Upper lobe of left lung (tissue), 4 donors: Measurements from ENCODE around the gene HPD.

ENCODE experiments used
- EP300 ChIP-seq, 4 donors: sonication (generic); formaldehyde crosslinking; IDR thresholded peaks; one replicate each; pipeline ENCODE4 v1.5.1; 2017; ENCODE audit warnings: antibody characterized with exemption in 4 of 4, control low read depth in 2 of 4
- POLR2A ChIP-seq, 4 donors: fragments of 450-650 bp; IDR thresholded peaks; one replicate each; pipeline ENCODE4 v1.5.1; 2016 to 2017; ENCODE audit warnings: antibody characterized with exemption in 4 of 4, mild to moderate bottlenecking in 2 of 4
- POLR2AphosphoS5 ChIP-seq, 2 donors: sonication (generic); formaldehyde crosslinking; IDR thresholded peaks; one replicate each; pipeline ENCODE4 v1.5.1; 2017; ENCODE audit warnings: antibody characterized with exemption in 2 of 2
- TF ChIP-seq, protein P1 (sequence below), 6 experiments: fragments of 450-650 bp in 4 of 6; fragments of 200-600 bp in 2 of 6; sonication (generic) in 2 of 6; IDR thresholded peaks; one replicate each; pipeline ENCODE4 v1.5.1; 2016 to 2019; ENCODE audit warnings: antibody characterized with exemption in 6 of 6

DNA sequence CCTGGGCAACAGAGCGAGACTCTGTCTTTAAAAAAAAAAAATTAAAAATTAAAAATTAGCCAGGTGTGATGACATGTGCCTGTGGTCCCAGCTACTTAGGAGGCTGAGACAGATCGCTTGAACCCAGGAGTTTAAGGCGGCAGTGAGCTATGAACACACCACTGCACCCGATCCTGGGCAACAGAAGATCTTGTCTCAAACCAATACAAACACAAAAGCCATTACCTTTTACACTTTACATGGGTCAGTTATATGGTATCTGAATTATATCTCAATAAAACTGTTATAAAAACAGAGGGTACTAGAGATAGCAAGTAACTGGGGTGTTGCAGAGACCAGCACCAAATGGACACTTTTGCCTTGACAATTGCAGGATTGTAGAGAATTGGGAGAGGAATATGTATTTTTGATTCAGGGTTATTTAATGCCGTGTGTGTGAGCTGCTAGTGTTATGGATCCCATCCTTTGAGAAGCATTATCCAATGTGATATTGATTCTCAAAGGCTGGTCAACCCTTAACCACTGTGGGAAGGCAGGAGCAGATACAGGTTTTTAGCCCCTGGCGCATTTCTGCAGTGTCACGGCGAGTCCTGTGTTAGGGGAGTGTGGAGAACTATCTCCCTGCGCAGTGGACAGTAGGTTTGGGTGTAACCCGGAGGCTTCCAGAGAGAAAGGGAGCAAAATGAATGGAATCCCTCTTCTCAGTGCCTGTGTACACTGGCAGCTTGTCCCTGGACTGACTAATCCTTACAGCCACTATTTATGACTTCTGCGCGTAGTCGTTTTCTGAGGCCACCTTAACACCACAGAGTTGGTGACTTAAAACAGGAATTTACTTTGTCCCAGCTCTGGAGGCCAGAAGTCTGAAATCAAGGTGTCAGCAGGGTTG, 34.3 kb upstream of the HPD start:
- TF ChIP-seq, protein P1, sequence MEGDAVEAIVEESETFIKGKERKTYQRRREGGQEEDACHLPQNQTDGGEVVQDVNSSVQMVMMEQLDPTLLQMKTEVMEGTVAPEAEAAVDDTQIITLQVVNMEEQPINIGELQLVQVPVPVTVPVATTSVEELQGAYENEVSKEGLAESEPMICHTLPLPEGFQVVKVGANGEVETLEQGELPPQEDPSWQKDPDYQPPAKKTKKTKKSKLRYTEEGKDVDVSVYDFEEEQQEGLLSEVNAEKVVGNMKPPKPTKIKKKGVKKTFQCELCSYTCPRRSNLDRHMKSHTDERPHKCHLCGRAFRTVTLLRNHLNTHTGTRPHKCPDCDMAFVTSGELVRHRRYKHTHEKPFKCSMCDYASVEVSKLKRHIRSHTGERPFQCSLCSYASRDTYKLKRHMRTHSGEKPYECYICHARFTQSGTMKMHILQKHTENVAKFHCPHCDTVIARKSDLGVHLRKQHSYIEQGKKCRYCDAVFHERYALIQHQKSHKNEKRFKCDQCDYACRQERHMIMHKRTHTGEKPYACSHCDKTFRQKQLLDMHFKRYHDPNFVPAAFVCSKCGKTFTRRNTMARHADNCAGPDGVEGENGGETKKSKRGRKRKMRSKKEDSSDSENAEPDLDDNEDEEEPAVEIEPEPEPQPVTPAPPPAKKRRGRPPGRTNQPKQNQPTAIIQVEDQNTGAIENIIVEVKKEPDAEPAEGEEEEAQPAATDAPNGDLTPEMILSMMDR (IDR thresholded peaks at IDR 0.05), result no peak
- TF ChIP-seq POLR2A (IDR thresholded peaks at IDR 0.05) (no peak), EP300 (IDR thresholded peaks at IDR 0.05) (no peak), POLR2AphosphoS5 (IDR thresholded peaks at IDR 0.05) (no peak)
